K562 (cell line): ENCODE data around the gene ZNF366. TPM values are rescaled to one million over a fixed set of nuclear protein-coding genes. Genes with fewer than 3 reads are reported as not detected.
A peak's percentile ranks its signal among the peaks of the same experiment; 100 is the strongest.

Source experiments
- ATAC-seq: fragments of 200-7000 bp; cut with Tn5 transposase; 3 replicates; pipeline ENCODE4 v1.9.1; 2020; ENCODE audit warnings: moderate library complexity
- BruUV-seq: library from RNA; stranded (reverse); fragments of 400-500 nt; replicated peaks from 2 replicates; lab custom pipeline; 2021; lab: Mats Ljungman, UMichigan
- CTCF ChIA-PET: fragments of 300-600 bp; formaldehyde crosslinking; extraction: SDS; loops from one replicate; lab custom pipeline; 2021; ENCODE audit warnings: low intra/inter-chr PET ratio; lab: Yijun Ruan, JAX
- POLR2A ChIA-PET: fragments of 300-600, 350-650 bp; sonication (Branson Sonifier 250); formaldehyde crosslinking; extraction: SDS; loops from one replicate; lab custom pipeline; 2021; ENCODE audit warnings: antibody characterized with exemption, inconsistent platforms; lab: Yijun Ruan, JAX
- DNase-seq, 4 experiments: peaks; one replicate each; pipeline versions ENCODE4 v3.0.0 to v3.0.0-alpha.2; 2011 to 2018; ENCODE audit warnings: low spot score in 3 of 4, mixed read lengths in 3 of 4; ENCODE audit errors: extremely low read depth in 1 of 4
- FAIRE-seq: peaks from 2 replicates; lab custom pipeline; 2011; peaks lifted over from hg19 to GRCh38; lab: Jason Lieb, UNC
- H2AFZ ChIP-seq: 2 replicates; pipeline ENCODE4 v1.6.0; 2011; ENCODE audit warnings: low read depth, low read length, control low read depth, inconsistent platforms
- H3K27ac ChIP-seq: fragments of 200-600 bp; 3 replicates; pipeline ENCODE4 v1.8.0; 2011; ENCODE audit warnings: low read depth, mild to moderate bottlenecking, control low read depth, inconsistent platforms, low read length, moderate library complexity, mixed read lengths; ENCODE audit errors: extremely low read depth
- H3K27me3 ChIP-seq, 2 experiments: fragments of 300-600 bp in 1 of 2; 2 replicates in 1 of 2; 3 replicates in 1 of 2; pipeline versions ENCODE4 v1.6.0 to v1.8.0; 2011; ENCODE audit warnings: inconsistent platforms in 2 of 2, low read length in 2 of 2, mild to moderate bottlenecking in 1 of 2, mixed read lengths in 1 of 2, moderate library complexity in 1 of 2; ENCODE audit not compliant: control insufficient read depth in 2 of 2, insufficient read depth in 2 of 2
- H3K36me3 ChIP-seq: fragments of 300-600 bp; 3 replicates; pipeline ENCODE4 v1.8.0; 2011; ENCODE audit warnings: mild to moderate bottlenecking, low read length, inconsistent platforms; ENCODE audit not compliant: control insufficient read depth, insufficient read depth
- H3K4me1 ChIP-seq, 2 experiments: fragments of 200-600 bp in 1 of 2; replicated peaks in 1 of 2; 2 replicates in 1 of 2; 3 replicates in 1 of 2; pipeline versions ENCODE4 v1.5.1 to v1.8.0; 2011; ENCODE audit warnings: inconsistent platforms in 2 of 2, low read length in 2 of 2, mild to moderate bottlenecking in 1 of 2, mixed read lengths in 1 of 2, moderate library complexity in 1 of 2; ENCODE audit not compliant: control insufficient read depth in 2 of 2, insufficient read depth in 2 of 2
- H3K4me2 ChIP-seq: 2 replicates; pipeline ENCODE4 v1.6.1; 2011; ENCODE audit warnings: low read length, control low read depth, inconsistent platforms, mixed read lengths; ENCODE audit not compliant: insufficient read depth
- H3K4me3 ChIP-seq: fragments of 200-600 bp; sonication (generic), shearing (Covaris generic); 2 replicates; pipeline ENCODE4 v1.5.1; 2016; ENCODE audit warnings: control low read depth, inconsistent platforms
- H3K79me2 ChIP-seq: fragments of 200-600 bp; 3 replicates; pipeline ENCODE4 v1.8.0; 2011; ENCODE audit warnings: low read length, inconsistent platforms; ENCODE audit not compliant: control insufficient read depth, insufficient read depth
- H3K9ac ChIP-seq, 2 experiments: 2 replicates each; pipeline versions ENCODE4 v1.6.0 to v1.6.1; 2011; ENCODE audit warnings: low read depth in 2 of 2, low read length in 2 of 2, control low read depth in 1 of 2, inconsistent platforms in 1 of 2, mild to moderate bottlenecking in 1 of 2, mixed read lengths in 1 of 2; ENCODE audit not compliant: insufficient read depth in 1 of 2
- H3K9me1 ChIP-seq: one replicate; pipeline ENCODE4 v1.6.0; 2011; ENCODE audit warnings: inconsistent platforms, mild to moderate bottlenecking, low read length, moderate library complexity; ENCODE audit not compliant: control insufficient read depth, insufficient read depth
- H3K9me3 ChIP-seq: replicated peaks from 2 replicates; pipeline ENCODE4 v1.5.1; 2011; ENCODE audit warnings: low read depth, low read length, inconsistent platforms; ENCODE audit not compliant: control insufficient read depth, insufficient read depth
- H4K20me1 ChIP-seq: replicated peaks from 2 replicates; pipeline ENCODE4 v1.6.1; 2011; ENCODE audit warnings: low read length, inconsistent platforms, mixed read lengths; ENCODE audit not compliant: control insufficient read depth, insufficient read depth
- BHLHE40 ChIP-seq: IDR thresholded peaks from 2 replicates; pipeline ENCODE4 v1.6.1; 2011; ENCODE audit warnings: low read length, improper control_type of control experiment
- CHD2 ChIP-seq: IDR thresholded peaks from 2 replicates; pipeline ENCODE4 v1.6.1; 2011; ENCODE audit warnings: low read depth, low read length
- HMG20B ChIP-seq: fragments of 250-450 bp; sonication (Bioruptor Pico); IDR thresholded peaks from 2 replicates; pipeline ENCODE4 v1.5.0; 2021; ENCODE audit warnings: mild to moderate bottlenecking
- L3MBTL2 ChIP-seq: fragments of 450-650 bp; IDR thresholded peaks from 2 replicates; pipeline ENCODE4 v1.6.1; 2016; ENCODE audit warnings: mild to moderate bottlenecking, moderate library complexity
- YY1 ChIP-seq, 3 experiments: IDR thresholded peaks; 2 replicates each; pipeline ENCODE4 v1.6.1; 2011; ENCODE audit warnings: low read length in 2 of 3, mild to moderate bottlenecking in 2 of 3, moderate library complexity in 2 of 3, borderline replicate concordance in 1 of 3, control low read depth in 1 of 3, low read depth in 1 of 3; ENCODE audit not compliant: insufficient read depth in 3 of 3, insufficient replicate concordance in 2 of 3, control insufficient read depth in 1 of 3, insufficient read length in 1 of 3; ENCODE audit errors: extremely low read depth in 1 of 3
- ZFPM2 ChIP-seq: fragments of 250-450 bp; sonication (Bioruptor Pico); IDR thresholded peaks from 2 replicates; pipeline ENCODE4 v1.5.1; 2022; ENCODE audit warnings: mild to moderate bottlenecking
- ZFX ChIP-seq: sonication (generic); formaldehyde crosslinking; IDR thresholded peaks from 2 replicates; pipeline ENCODE4 v1.8.0; 2022; ENCODE audit warnings: mild to moderate bottlenecking, missing genetic modification reagents, moderate library complexity
- ZNF766 ChIP-seq: fragments of 200-800 bp; sonication (Bioruptor generic); conservative IDR thresholded peaks from 2 replicates; pipeline ENCODE4 v1.6.1; 2016; ENCODE audit warnings: missing genetic modification characterization, missing compliant biosample characterization
- whole genome bisulfite sequencing: fragments of 100-300 bp; shearing (Covaris generic); methylation state at CpG from one replicate; pipeline ENCODE4 v1.1.6; 2016; ENCODE audit warnings: low coverage, mixed read lengths; ENCODE audit not compliant: insufficient coverage; ENCODE audit errors: missing lambda C conversion rate; 5-methylcytosine and 5-hydroxymethylcytosine counted together
- in situ Hi-C: fragments of 300-500 bp; cut with MboI; formaldehyde crosslinking; loops from 4 replicates; pipeline ENCODE4 v1.15.0; 2018; ENCODE audit warnings: inconsistent platforms, mixed read lengths
- intact Hi-C: fragments of 100-400 bp; cut with micrococcal nuclease; formaldehyde crosslinking; loops from 2 replicates; pipeline ENCODE4 v1.14.2; 2022
- polyA plus RNA-seq, 8 experiments: library from polyadenylated mRNA; depleted of rRNA in 4 of 8; stranded (reverse) in 5 of 8; unstranded in 3 of 8; fragments of >200 nt; fragmentation: Nextera tagmentation in 2 of 8; fragmentation: Illumina TruSeq in 1 of 8; extraction: Ambion mirVana in 2 of 8; extraction: Trizol in 1 of 8; gene quantifications; 2 replicates each; pipeline versions ENCODE4 v1.2.1 to v1.2.3, GENCODE V29; 2011 to 2014; ENCODE audit warnings: inconsistent platforms in 1 of 8, missing spikeins in 1 of 8
- total RNA-seq, 7 experiments: library from RNA; depleted of rRNA in 6 of 7; stranded (reverse); fragments of >200 nt in 6 of 7; fragmentation: Illumina TruSeq in 2 of 7; extraction: Trizol in 2 of 7; gene quantifications; 2 replicates each; pipeline versions ENCODE4 v1.2.1 to v1.2.3, GENCODE V29; 2011 to 2021; ENCODE audit warnings: low replicate concordance in 1 of 7
- TF ChIP-seq, protein P1 (sequence below), 2 experiments: IDR thresholded peaks in 1 of 2; conservative IDR thresholded peaks in 1 of 2; 2 replicates each; pipeline ENCODE4 v1.6.1; 2016; ENCODE audit warnings: low read depth in 2 of 2, mild to moderate bottlenecking in 1 of 2, missing compliant biosample characterization in 1 of 2, missing genetic modification characterization in 1 of 2, moderate library complexity in 1 of 2
- TF ChIP-seq, protein P2 (sequence below): sonication (generic); formaldehyde crosslinking; IDR thresholded peaks from 2 replicates; pipeline ENCODE4 v1.8.1; 2023; ENCODE audit warnings: mild to moderate bottlenecking, missing genetic modification reagents, moderate library complexity

The ZNF366 gene
- total and polyA plus RNA-seq, 9 of the 15 experiments (the other 6 are each of a cell fraction or from before 2014, with no cell fraction given), result not detected

DNA sequence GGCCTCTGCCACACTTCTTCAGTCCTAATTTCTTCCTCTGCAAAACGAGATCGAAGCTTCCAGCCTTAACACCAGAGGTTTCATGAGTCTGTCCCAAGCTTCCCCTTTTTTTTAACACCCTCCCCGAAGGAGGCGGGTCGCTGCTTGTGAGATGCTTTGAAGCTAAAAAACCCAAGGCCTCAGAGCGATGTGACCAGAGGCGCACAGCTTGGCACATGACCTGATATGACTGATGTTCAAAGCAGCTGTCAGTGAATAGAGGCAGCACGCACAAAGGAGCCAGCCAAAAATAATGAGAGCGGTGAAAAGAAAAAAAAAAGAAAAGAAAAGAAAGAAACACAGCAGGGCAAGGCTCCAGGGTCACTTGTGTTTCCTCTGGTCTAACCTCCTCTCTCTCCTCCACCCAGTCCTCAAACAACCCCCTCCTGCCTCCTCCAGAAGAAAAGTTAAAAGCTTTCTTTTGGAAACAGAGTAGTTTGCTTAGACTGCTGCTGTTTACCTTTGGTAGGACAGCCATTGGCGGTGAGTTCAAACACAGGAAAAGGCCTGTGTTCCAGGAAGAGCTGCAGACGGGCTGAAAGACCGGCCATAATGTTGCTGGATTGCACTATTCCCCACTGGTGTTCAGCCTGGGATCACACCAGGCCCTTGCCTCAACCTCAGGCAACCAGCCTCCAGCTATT is 10.9 kb upstream of the ZNF366 start:
- DNase-seq, result no peak
- Histone ChIP-seq H3K27me3 (no peaks in the 10 kb centered on the region), H3K79me2 (no peaks in the 10 kb centered on the region), H3K9ac (no peak overlapping the region), H3K4me2 (no peak overlapping the region), H4K20me1 (no peaks in the 10 kb centered on the region), H3K9me1 (no peaks in the 10 kb centered on the region), H3K36me3 (no peaks in the 10 kb centered on the region), H3K4me3 (no peak overlapping the region), H3K9me3 (no peaks in the 10 kb centered on the region; the same call in 1 of the 2 replicates), H3K4me1 (no peaks in the 10 kb centered on the region; a peak in 1 of 5 replicates), H3K27ac (no peak overlapping the region), H2AFZ (peak overlapping the region; percentile 47)
- no peak for TF ChIP-seq ZFX (CRISPR knock-in tag)
- peak; percentile 90 for TF ChIP-seq ZNF766 (CRISPR knock-in tag)
- TF ChIP-seq ZFPM2 (CRISPR knock-in tag), result no peak
- TF ChIP-seq, protein P1, sequence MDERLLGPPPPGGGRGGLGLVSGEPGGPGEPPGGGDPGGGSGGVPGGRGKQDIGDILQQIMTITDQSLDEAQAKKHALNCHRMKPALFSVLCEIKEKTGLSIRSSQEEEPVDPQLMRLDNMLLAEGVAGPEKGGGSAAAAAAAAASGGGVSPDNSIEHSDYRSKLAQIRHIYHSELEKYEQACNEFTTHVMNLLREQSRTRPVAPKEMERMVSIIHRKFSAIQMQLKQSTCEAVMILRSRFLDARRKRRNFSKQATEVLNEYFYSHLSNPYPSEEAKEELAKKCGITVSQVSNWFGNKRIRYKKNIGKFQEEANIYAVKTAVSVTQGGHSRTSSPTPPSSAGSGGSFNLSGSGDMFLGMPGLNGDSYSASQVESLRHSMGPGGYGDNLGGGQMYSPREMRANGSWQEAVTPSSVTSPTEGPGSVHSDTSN (CRISPR knock-in tag; IDR thresholded peaks at IDR 0.05; ENCODE audit: low read depth), result no peak
- TF ChIP-seq, protein P1 (tag; conservative IDR thresholded peaks at IDR 0.05; ENCODE audit: low read depth), result peak; percentile 45; the same call in 1 of the 2 replicates
- TF ChIP-seq CHD2, result no peak
- 0 out of 2 replicates have a peak, but pooled peaks have one; percentile 23 for TF ChIP-seq BHLHE40
- no peak for TF ChIP-seq HMG20B (CRISPR knock-in tag)
- TF ChIP-seq, protein P2, sequence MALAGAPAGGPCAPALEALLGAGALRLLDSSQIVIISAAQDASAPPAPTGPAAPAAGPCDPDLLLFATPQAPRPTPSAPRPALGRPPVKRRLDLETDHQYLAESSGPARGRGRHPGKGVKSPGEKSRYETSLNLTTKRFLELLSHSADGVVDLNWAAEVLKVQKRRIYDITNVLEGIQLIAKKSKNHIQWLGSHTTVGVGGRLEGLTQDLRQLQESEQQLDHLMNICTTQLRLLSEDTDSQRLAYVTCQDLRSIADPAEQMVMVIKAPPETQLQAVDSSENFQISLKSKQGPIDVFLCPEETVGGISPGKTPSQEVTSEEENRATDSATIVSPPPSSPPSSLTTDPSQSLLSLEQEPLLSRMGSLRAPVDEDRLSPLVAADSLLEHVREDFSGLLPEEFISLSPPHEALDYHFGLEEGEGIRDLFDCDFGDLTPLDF (CRISPR knock-in tag), result no peak
- no peak for TF ChIP-seq YY1 (IDR thresholded peaks at IDR 0.05; ENCODE audit: borderline replicate concordance in 1 of 3, control insufficient read depth in 1 of 3, extremely low read depth in 1 of 3, insufficient read depth in 3 of 3, insufficient read length in 1 of 3, insufficient replicate concordance in 2 of 3, low read depth in 1 of 3, low read length in 2 of 3)
- TF ChIP-seq L3MBTL2, result peak; percentile 34; the same call in 1 of the 2 replicates
- FAIRE-seq, result no peak
- intact Hi-C loops (no loop called here), in situ Hi-C loops (no loop called here)
- WGBS, result 38% methylated on average over 11 of the region's 12 CpGs
- BruUV-seq, result no TSS peak
- ChIA-PET POLR2A (interaction anchor here (0.6 to 1.4 kb wide), 2 partner anchors 8 to 20 kb away, joined by 3 to 5 read pairs; no protein-coding TSS in a partner anchor), CTCF (no interaction called here)
- no peak; the same call in 2 of the 3 replicates for ATAC-seq
